Brain microvascular endothelial cell (primary cell): Measurements from ENCODE around the gene POT1.

Experiments used
- DNase-seq: peaks from one replicate; pipeline ENCODE4 v3.0.0-alpha.2; 2020
- H3K27ac ChIP-seq: fragments of 250-450 bp; sonication (Bioruptor Pico); 2 replicates; pipeline ENCODE4 v1.5.1; 2020; ENCODE audit warnings: mild to moderate bottlenecking, moderate library complexity
- H3K27me3 ChIP-seq: fragments of 250-450 bp; sonication (Bioruptor Pico); replicated peaks from 2 replicates; pipeline ENCODE4 v1.5.1; 2020; ENCODE audit warnings: mild to moderate bottlenecking
- H3K36me3 ChIP-seq: fragments of 250-450 bp; sonication (Bioruptor Pico); replicated peaks from 2 replicates; pipeline ENCODE4 v1.5.1; 2020; ENCODE audit warnings: mild to moderate bottlenecking
- H3K4me3 ChIP-seq: 2 replicates; pipeline ENCODE4 v1.5.1; 2011; ENCODE audit warnings: low read depth, mild to moderate bottlenecking, control low read depth, low read length, moderate library complexity
- CTCF ChIP-seq: IDR thresholded peaks from 2 replicates; pipeline ENCODE4 v1.5.1; 2011; ENCODE audit warnings: low read depth, mild to moderate bottlenecking, moderate library complexity, low read length, control low read depth, inconsistent platforms; ENCODE audit errors: missing control alignments
- in situ Hi-C: cut with HindIII; loops from 2 replicates; pipeline ENCODE4 v1.10.0; 2017; ENCODE audit warnings: low sequenced_read_pairs, low pct_ligation_motif_present

POT1 gene

GRCh38 chr7:124945680-124946079 is 16.1 kb upstream of the POT1 start:
- DNase-seq, result no peak
- in situ Hi-C loops, result no loop called here
- no peak for TF ChIP-seq CTCF
- Histone ChIP-seq H3K27me3 (no peaks in the 10 kb centered on the region), H3K4me3 (no peak overlapping the region), H3K27ac (no peak overlapping the region), H3K36me3 (no peaks in the 10 kb centered on the region)

GRCh38 chr7:124943472-124943871 is 13.8 kb upstream of the POT1 start:
- H3K36me3 ChIP-seq, result no peaks in the 10 kb centered on the region
- in situ Hi-C loops, result no loop called here

GRCh38 chr7:124942399-124942798 is 12.8 kb upstream of the POT1 start:
- TF ChIP-seq CTCF, result no peak
- H3K4me3 ChIP-seq, result no peak overlapping the region
- H3K27ac ChIP-seq, result no peak overlapping the region
- no peaks in the 10 kb centered on the region for H3K27me3 ChIP-seq
- in situ Hi-C loops, result no loop called here
- no peaks in the 10 kb centered on the region for H3K36me3 ChIP-seq
- DNase-seq, result no peak

More at GRCh38 chr7:124943472-124943871, 13.8 kb upstream of the POT1 start:
- Histone ChIP-seq H3K27me3 (no peaks in the 10 kb centered on the region), H3K27ac (no peak overlapping the region), H3K4me3 (no peak overlapping the region)
- TF ChIP-seq CTCF, result no peak
- DNase-seq, result no peak

- H3K27me3 ChIP-seq, result no peaks in the 10 kb centered on the region
- H3K36me3 ChIP-seq, result no peaks in the 10 kb centered on the region
- no peak overlapping the region for H3K27ac ChIP-seq
- DNase-seq, result no peak
- TF ChIP-seq CTCF, result no peak
- H3K4me3 ChIP-seq, result no peak overlapping the region
- in situ Hi-C loops, result no loop called here
Measured at GRCh38 chr7:124940306-124940705, 10.7 kb upstream of the POT1 start.

- no peaks in the 10 kb centered on the region for H3K36me3 ChIP-seq
- no peak for TF ChIP-seq CTCF
- in situ Hi-C loops, result no loop called here
- H3K27me3 ChIP-seq, result no peaks in the 10 kb centered on the region
- H3K27ac ChIP-seq, result no peak overlapping the region
- no peak for DNase-seq
- H3K4me3 ChIP-seq, result no peak overlapping the region
Measured at GRCh38 chr7:124938128-124938527, 8.5 kb upstream of the POT1 start.

- no peak overlapping the region for H3K4me3 ChIP-seq
- in situ Hi-C loops, result no loop called here
- H3K27ac ChIP-seq, result no peak overlapping the region
- DNase-seq, result no peak
- no peak for TF ChIP-seq CTCF
- no peaks in the 10 kb centered on the region for H3K36me3 ChIP-seq
- H3K27me3 ChIP-seq, result no peaks in the 10 kb centered on the region
Measured at GRCh38 chr7:124937076-124937475, 7.5 kb upstream of the POT1 start.
